ENCODE data around the gene DHX34.
"Not testable (repeated sequence)": the region's sequence is repeated elsewhere in the genome, so short reads cannot be mapped to it uniquely, and the experiment has no call there.

The DHX34 gene

DNA sequence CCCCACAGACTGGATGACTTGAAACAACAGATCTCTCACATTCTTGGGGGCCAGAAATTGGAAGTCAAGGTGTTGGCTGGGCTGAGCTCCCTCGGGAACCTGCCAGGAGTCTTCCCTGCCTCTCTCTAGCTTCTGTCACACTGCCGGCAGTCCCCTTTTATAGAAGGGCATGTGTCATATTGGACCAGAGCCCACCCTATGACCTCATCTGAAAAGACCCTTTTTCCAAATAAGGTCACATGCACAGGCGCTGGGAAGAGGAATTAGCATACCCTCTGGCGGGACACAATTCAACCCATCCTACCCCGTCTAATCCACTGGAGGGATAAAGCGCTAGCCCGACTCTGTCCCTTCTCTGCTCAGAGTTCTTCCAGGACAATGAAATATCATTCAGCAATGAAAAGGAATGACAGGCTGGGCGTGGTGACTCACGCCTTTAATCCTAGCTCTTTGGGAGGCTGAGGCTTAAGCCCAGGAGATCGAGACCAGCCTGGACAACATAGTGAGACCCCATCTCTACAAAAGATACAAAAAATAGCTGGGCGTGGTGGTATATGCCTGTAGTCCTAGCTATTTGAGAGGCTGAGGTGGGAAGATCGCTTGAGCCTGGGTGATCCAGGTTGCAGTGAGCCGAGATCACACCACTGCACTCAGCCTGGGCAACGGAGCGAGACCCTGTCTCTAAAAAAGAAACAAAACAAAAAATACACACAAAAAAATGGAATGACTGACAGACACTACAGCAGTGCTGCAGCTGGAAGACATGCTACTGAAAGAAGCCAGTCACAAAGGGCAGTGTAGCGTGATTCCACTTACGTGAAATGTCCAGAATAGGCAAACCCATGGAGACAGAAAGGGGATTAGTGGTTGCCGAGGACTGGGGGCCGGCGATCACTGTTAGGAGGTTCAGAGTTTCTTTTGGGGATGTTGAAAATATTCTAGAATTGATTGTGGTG is 41.7 kb downstream of the DHX34 start:
- no peak for DNase-seq

DNA sequence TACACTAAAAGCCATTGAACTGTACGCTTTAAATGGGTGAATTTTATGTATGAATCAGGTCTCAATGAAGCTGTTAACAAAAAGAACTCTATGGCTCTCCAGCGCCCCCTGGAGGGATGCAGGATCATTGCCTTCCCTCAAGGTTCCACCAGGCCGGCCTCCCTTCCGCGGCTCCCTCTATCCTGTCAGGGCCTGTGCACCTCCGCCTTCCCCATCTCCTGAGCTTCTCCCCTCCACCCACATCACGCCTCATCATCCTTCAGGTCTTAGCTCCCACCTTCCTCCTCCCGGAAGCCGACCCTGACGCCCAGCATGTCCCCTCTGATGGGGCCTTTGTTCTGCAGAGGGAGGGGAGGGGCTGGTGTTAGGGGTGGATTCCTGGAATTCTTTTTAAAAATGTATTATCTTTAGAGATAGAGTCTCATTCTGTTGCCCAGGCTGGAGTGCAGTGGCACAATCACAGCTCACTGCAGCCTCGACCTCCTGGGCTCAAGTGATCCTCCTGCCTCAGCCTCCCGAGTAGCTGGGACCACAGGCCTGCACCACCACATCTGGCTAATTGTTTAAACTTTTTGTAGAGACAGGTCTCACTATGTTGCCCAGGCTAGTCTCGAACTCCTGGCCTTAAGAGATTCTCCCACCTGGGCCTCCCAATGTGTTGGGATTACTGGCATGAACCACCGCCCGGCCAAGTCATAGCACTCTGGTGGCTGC is 42.6 kb downstream of the DHX34 start:
- DNase-seq, result peak; percentile 55

DNA sequence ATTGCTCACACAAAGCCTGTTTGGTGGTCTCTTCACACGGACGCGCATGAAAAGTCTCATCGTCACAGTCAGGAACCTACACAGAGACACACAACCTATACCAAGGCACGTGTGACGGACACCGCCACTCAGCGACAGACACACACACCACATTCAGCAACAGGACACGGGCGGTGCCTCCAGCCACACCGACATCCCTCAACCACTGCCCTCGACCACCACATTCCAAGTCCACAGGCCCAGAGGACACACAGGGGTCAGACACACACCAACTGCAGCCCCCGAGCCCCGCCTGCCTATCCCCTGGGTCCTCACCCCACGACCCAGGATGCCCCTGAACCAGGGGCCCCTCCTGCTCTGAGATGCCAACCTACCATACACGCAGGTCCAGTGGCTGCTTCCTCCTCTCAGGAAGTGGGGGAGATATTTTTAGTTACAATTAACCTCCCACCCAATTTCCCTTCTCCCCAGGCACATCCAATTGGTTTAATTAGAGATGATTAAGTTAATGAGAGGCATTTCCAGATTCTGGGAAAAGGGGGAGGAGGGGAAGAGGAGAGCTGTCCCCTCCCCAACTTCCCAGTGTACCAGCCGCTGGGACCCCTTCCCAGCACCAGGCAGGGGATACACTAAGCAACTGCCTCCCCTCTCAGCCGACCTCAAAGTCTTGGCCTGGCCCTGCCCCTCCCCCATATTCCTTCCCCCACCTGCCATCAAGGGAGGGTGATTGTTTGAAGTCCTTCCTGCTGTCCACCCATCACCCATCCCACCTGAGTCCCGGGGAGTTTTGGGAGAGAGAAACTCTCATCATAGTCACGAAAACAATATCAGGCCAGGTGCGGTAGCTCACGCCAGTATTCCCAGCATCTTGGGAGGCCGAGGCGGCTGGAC is 49.8 kb downstream of the DHX34 start:
- no peak for DNase-seq

DNA sequence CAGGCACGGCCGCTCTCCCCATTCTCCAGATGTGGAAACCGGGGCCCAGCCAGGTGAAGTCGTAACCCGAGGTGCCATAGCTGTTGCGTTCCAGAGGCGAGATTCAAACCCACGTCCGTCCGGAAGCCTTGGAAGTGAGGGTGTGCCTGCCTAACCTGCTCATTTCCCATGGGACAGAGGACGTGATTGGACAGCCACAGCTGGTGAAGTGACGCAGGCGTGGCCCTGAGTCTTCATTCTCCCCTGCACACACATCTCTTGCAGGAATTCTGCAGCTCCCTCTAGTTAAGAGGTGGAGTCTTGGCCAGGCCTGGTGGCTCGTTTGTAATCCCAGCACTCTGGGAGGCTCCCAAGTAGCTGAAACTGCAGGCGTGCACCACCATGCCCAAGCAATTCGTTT is 53.4 kb downstream of the DHX34 start:
- DNase-seq, result no peak

DNA sequence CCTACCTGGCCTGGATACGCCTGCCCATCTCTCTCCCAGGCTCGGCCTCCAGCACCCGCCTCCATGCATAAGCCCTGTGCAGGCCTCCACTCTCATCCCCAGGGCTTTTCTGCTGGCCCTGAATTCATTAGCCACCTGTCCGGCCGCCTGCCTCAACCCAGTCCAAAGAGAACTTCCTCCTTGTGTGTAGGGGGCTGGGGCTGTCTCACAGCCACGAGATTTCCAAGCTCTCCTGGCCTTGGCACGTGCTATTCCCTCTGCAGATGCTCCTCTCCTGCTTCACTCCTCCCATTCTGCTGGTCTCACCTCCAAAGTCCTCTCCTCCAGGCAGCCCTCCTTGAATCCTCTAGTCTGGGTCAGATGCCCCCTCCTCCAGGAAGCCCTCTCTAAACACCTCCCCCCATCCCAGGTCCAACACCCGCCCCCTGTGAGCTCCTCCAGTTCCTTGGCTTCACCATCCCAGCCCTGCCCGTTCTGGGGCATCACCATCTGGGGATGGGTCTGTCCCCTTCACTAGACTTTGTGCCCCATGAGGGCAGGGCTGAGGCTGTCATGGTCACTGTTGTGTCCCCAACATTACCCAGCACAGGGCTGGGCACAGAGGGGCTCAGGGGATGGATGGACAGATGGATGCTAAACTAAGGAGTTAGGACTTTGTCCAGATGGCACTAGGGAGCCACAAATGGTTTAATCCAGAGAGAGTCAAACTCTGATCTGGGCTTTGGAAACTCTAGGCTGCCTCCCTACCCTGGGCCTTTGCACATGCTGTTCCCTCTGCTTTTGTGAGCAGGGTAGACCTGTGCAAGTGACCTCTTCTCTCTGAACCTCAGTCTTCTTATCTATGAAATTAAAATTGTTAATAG is 55.5 kb downstream of the DHX34 start:
- no peak for DNase-seq

DNA sequence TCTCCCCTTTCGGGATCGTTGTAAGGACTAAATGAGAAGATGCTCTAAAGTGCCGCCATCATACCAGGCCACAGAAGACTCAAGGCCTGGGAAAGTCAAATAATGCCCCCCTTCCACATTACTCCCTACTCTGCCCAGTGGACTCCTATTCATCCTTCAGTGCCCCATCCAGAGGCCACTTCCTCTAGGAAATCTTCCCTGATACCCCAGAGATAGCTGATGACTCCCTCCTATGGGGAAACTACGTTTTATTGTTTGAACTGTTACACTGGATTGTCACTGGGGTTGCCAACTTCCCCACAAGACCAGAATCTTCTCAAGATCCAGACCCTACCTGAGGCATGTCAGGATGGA is 56.1 kb downstream of the DHX34 start:
- DNase-seq, result no peak

DNA sequence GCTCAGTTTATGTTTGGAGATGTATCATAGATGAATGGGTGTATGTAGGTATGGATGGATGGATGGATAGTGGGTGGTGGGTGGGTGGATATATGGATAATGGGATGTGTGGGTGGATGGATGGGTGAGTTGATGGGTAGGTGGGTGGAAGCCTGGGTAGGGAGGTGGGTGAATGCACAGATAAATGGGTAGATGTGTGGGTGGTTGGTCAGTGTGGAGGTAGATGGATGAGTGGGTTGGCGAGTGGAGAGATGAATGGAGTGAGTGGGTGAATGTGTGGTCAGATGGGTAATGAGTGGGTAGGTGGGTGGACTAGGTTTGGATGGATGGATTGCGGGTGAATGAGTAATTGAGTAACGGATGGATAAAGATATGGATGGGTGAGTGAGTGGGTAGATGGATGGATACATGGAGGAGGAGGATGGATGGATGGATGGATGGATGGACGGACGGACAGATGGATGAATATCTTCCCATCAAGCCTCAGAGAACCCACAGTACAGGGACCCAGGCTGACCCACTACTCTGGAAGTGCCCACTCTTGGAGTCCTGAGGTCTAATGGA is 56.8 kb downstream of the DHX34 start:
- DNase-seq, result no peak

DNA sequence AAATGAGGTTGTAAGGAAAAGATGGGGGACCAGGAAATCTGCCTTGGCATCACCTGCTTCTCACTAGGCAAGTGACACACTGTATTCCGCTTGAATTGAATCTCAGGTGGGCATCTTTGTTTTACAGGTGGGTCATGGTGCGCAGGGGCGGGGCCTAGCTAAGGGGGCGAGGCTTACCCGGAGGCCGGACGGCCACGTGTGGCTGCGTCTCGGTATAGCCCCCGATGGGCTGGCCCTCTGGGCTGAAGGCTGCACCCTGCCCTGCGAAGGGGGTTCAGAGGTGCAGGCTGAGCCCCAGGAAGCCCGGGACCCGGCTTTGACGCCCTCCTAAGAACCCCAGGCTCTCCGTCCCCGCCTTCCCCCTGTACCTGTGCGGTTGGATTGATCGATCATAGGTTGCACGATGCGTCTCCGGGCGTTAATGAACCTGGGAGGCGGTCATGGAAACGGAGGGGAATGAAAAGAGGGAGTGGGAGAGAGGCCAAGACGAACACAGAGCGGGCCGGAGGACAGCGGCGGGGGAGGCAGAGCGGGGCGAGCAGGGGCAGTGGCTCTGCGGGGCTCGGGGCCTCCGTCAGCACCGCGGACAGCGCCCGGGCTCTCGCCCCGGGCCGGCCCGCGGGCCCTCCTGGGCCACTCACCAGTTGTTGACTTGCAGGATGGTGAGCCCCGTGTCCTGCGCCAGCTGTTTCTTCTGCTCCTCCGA is 57.7 kb downstream of the DHX34 start:
- DNase-seq, result no peak

DNA sequence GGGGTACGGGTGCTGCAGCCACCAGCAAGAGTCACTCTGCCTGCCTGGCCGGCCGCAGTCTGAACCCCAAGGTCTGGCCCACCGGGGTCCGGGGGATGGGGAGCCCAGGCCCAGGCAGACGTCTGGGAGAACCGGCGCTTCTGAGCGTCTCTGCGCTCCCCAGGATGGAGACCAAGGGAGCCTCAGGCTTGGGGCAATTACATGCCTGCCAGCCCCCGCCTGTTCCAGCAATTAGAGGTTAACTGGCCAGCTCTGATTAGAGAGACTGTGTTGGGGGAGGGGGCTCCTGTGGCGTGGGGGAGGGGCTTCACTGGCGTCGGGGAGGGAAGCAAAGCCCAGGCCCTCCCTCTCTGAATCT is 58.3 kb downstream of the DHX34 start:
- no peak for DNase-seq

DNA sequence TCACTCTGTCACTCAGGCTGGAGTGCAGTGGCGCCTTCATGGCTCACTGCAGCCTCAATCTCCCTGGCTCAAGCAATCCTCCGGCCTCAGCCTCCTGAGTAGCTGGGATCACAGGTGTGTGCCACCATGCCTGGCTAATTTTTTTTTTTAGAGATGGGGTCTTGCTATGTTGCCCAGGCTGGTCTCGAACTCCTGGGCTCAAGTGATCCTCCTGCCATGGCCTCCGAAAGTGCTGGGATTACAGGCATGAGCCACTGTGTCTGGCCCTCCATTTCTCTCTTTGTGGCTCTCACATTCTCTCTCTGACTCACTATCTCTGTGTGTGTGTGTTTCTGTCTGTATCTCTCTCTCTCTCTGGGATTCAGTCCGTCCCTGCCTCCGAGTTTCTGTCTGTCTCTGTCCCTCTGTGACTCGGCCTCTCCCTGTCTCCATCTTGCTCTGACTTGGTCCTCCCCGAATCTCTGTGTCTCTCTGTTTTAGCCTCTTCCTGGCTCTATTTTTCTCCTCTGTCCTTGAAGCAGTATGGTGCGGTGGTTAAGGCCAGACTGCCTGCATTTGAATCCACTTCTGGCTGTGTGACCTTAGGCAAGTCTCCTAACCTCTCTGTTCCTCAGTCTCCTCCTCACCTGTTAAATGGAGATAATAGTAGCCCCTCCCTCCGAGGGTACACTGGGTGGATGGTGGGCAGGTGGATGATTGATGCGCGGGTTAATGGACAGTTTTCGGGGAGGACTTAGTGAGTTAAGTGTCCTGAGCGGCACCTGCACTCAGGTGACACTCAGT is 59.2 kb downstream of the DHX34 start:
- DNase-seq, result no peak

DNA sequence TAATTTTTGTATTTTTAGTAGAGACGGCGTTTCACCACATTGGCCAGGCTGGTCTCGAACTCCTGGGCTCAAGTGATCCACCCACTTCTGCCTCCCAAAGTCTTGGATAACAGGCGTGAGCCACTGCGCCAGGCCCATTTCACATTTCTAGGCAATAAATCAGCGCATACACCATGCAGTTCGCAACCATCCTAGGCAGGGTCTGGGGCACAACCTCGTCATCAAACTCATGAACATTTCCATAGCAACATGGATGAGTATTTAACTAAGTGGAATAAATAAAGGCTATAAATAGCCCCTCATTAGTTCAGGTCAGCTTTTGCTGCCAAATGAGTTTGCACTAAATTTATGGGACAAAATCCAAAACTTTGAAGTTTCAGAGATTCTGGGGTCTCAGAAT is 62.0 kb downstream of the DHX34 start:
- DNase-seq, result no peak

DNA sequence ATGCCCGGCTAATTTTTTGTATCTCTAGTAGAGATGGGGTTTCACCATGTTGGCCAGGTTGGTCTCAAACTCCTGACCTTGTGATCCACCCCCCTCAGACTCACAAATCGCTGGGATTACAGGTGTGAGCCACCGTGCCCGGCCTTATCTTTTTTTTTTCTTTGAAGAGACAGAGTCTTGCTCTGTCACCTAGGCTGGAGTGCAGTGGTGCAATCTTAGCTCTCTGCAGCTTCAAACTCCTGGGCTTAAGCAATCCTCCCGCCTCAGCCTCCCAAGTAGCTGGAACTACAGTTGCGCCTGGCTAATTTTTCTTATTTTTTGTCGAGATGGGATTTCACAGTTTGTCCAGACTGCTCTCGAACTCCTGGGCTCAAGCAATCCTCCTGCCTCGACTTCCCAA is 62.6 kb downstream of the DHX34 start:
- DNase-seq, result not testable (repeated sequence)

DNA sequence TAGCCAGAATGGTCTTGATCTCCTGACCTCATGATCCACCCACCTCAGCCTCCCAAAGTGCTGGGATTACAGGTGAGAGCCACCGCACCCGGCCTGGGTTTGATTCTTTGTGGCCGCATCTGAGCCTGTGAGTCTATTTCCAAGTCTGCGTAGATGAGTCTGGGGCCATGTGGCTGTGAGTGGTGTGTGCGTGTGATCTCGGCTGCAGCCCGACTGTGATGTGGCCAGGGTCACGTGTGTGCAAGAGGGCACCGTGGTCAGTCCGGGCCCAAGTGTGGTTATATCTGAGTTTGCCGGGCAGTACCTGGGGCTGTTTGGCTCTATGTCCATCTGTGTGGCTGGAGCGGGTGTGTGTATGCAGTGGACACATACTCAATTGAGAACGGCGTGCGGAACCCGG is 64.8 kb downstream of the DHX34 start:
- no peak for DNase-seq

DNA sequence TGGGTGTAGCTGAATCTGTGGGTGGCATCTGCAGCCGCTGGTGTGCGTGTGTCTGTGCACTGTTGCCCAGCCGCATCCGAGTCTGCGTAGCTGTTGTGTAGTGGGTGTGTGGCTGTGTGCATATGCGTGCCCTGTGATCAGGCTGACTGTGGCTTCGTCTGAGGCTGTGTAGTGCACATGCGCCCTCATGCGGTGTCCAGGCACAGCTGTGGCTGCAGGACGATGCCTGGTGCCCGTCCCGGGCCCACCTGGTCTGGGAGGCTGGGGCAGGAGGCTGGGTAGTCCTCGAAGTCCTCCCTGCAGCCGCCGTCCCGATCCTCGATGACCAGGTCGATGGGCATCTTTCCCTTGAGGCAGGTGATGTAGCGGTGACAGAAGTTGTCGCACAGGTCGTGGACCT is 65.4 kb downstream of the DHX34 start:
- no peak for DNase-seq

DNA sequence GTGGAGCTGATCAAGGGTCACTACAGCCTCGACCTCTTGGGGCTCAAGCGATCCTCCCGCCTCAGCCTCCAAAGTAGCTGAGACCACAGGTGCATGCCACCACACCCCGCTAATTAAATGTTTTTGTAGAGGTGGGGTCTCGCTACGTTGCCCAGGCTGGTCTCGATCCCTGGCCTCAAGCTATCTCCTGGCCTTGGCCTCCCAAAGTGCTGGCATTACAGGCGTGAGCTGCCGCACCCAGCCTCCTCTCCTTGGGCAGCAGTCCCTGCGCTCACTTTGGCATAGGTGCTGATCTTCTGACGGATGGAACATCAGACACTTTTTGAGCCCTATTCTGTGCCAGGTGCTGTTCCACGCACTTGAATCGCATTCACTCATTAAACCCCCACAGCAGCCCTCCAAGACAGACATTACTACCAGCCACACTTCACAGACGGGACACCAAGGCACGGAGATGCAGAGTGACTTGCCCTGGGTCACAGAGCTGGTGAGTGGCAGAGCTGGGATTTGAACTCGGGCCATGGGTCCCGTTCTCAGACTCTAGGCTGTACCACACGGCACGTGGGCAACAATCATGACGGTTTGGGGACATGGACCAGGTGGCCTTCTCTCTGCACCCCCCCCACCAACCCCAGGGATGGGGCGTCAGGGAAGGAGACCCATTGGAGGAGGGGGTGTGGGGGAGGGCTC is 67.0 kb downstream of the DHX34 start:
- no peak for DNase-seq

DNA sequence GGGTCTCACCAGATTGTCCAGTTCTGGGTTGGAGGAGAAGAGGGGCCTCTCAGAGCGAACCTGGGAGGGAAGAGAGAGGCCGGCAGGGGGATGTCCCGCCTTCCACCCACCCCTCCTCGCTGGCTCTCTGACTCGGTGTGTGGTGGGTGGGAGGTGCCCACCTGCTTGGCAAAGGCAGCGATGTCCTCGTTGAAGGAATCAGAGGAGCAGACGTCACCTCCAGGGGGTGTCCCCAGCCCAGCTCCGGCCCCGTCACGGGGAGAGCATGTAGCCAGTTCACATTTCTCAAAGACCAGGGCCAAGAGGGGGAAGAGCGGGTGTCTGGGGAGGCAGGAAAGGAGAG is 67.5 kb downstream of the DHX34 start:
- DNase-seq, result no peak

DNA sequence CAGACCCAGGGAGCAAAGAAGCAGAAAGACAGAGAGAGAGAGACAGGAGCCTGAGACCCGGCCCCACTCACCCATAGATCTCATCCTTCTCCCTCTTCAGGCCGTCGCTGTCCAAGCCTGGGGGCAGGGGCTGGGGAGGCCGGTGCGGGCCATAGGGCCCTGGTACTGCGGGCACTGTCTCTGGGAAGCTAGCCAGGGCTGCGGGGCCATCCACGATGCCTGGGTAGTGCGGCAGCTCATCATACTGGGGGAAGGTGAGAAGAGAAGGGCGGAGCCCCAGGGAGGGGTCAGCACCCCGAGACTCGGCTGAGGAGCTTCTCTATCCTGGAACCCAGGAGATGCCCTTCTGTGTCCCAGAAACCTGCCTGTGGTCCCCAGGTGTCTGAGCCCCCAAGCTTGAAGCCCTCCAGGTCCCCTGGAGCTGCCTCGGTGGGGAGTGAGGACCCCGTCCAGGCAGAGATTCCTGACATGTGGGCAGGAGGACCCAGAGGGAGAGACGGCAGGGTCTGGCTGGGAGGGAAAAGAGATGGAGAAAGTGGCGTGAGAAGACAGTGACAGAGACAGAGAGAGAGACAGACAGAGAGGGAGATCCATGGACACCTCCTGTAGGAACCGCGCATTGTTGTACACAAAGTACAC is 68.1 kb downstream of the DHX34 start:
- no peak for DNase-seq

DNA sequence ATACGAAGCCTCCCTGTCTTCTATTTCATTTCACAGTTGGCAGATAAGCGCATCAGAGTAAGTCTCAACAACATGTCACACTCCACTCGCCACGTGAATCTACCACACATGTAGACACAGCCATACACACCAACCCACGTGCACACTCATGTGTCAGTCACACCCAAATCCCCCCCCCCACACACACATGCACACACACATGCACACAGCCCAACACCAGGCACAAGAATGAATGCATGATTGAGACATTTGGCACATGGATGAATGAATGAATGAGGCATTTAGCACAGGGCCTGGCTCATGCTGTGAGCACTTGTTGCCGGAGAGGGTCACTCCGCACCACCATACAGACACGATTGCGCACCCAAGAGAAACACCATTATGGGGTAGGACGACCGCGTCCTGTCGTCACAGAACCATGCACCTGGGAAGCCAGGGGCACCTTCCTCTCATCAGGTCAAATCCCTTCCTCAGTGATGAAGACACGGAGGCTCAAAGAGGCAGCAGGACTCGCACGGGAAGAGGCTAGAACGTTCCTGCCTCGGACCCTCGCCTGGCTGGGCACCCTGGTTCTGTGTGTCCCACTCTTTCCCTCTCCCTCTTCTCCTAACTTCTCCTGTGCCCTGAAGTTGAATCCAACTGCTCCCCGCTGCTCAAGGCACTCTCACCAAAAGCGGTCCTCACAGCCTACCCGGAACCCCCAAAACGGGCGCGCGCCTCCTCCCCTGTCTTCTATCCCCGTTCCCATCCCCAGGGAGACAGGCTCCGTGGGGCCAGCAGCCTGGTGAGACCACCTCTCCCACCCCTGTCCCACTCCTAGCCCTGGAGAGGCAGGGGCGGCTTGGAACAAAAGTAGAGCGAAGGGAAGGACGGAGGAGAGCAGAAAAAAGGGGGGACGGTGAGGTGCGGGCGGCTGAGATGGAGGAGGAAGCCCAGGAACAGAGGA is 68.9 kb downstream of the DHX34 start:
- DNase-seq, result no peak

DNA sequence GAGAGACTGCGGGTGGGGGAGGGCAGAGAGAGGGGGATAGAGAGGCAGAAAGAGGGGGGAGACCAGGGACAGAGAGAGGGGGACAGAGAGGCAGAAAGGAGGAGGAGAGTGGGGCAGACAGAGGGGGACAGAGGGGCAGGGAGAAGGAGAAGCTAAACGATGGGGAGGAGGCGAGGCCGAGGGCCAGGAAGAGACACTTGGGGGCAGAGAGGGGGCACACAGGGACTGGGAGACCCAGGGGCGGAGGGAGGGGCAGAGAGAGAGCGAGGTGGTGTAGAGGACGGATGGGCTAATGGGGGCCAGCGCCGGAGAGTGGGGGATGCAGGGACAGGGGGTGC is 69.5 kb downstream of the DHX34 start:
- DNase-seq, result no peak
